Kidney epithelial cell (primary cell): Measurements from ENCODE around the gene VPS45. TPM values are rescaled to one million over a fixed set of nuclear protein-coding genes. Genes with fewer than 3 reads are reported as not detected.
"Not testable (repeated sequence)": the region's sequence is repeated elsewhere in the genome, so short reads cannot be mapped to it uniquely, and the experiment has no call there.

Experiments used
- DNase-seq: peaks from one replicate; pipeline ENCODE4 v3.0.0-alpha.2; 2010; ENCODE audit warnings: low read depth
- H3K27me3 ChIP-seq: 2 replicates; pipeline ENCODE4 v1.6.0; 2011; ENCODE audit warnings: low read length; ENCODE audit not compliant: control insufficient read depth, insufficient read depth
- H3K36me3 ChIP-seq: 2 replicates; pipeline ENCODE4 v1.5.1; 2011; ENCODE audit warnings: low read length; ENCODE audit not compliant: control insufficient read depth, insufficient read depth
- H3K4me3 ChIP-seq: 2 replicates; pipeline ENCODE4 v1.5.1; 2011; ENCODE audit warnings: low read depth, mild to moderate bottlenecking, control low read depth, low read length
- CTCF ChIP-seq: IDR thresholded peaks from 2 replicates; pipeline ENCODE4 v1.5.1; 2011; ENCODE audit warnings: mild to moderate bottlenecking, moderate library complexity, low read length, control low read depth, inconsistent platforms; ENCODE audit not compliant: insufficient read depth, poor library complexity, severe bottlenecking
- total RNA-seq: library from RNA; depleted of rRNA; stranded (reverse); fragments of >200 nt; gene quantifications from 2 replicates; pipeline ENCODE4 v1.2.3, GENCODE V29; 2015

VPS45 gene
- total RNA-seq, 1 donor from 2014 or later: 23.6 TPM

- DNase-seq: no peak
- TF ChIP-seq CTCF: no peak
- no peaks in the 10 kb centered on the region for H3K36me3 ChIP-seq
Observed at GRCh38 chr1:150053926-150054325, 13.7 kb upstream of the VPS45 start.

GRCh38 chr1:150055507-150055906 lies 12.1 kb upstream of the VPS45 start:
- H3K27me3 ChIP-seq, DNase-seq, H3K4me3 ChIP-seq, H3K36me3 ChIP-seq: not testable (repeated sequence)

More at GRCh38 chr1:150053926-150054325, 13.7 kb upstream of the VPS45 start:
- Histone ChIP-seq H3K27me3 (no peaks in the 10 kb centered on the region), H3K4me3 (no peak overlapping the region)

- H3K27me3 ChIP-seq: no peaks in the 10 kb centered on the region
- TF ChIP-seq CTCF: no peak
- no peaks in the 10 kb centered on the region for H3K36me3 ChIP-seq
- DNase-seq: no peak
- no peak overlapping the region for H3K4me3 ChIP-seq
Observed at GRCh38 chr1:150056407-150056806, 11.2 kb upstream of the VPS45 start.

- Histone ChIP-seq H3K4me3 (no peak overlapping the region), H3K36me3 (no peaks in the 10 kb centered on the region), H3K27me3 (no peaks in the 10 kb centered on the region)
- no peak for DNase-seq
- TF ChIP-seq CTCF: no peak
Observed at GRCh38 chr1:150060260-150060659, 7.3 kb upstream of the VPS45 start.

- no peak overlapping the region for H3K4me3 ChIP-seq
- no peaks in the 10 kb centered on the region for H3K36me3 ChIP-seq
- no peaks in the 10 kb centered on the region for H3K27me3 ChIP-seq
- no peak for TF ChIP-seq CTCF
- DNase-seq: no peak
Observed at GRCh38 chr1:150061632-150062101, 5.9 kb upstream of the VPS45 start.

DNA sequence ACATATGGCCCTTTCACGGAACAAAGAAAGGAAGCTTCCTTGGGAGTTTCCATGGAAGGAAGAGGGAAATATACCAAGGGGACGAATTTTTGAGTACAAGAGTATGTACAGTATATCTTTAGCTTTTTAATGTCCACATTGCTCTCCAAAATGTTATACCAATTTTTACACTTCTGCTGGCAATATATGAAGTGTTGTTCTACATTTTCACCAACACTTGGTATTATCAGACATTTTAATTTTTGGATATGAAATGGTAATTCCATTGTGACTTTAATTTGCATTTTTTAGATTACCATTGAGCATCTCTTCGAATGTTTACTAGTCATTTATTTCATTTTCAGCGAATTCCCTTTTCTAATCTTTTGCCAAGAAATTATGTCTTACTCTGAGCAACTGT lies 5.5 kb upstream of the VPS45 start:
- Histone ChIP-seq H3K4me3 (no peak overlapping the region), H3K36me3 (no peaks in the 10 kb centered on the region), H3K27me3 (no peaks in the 10 kb centered on the region)
- DNase-seq: no peak
- TF ChIP-seq CTCF: no peak
